Stromal cell of bone marrow (primary cell): ENCODE measurements around the gene STK24.

Experiments
- DNase-seq: peaks from one replicate; pipeline ENCODE4 v3.0.0-alpha.2; 2012; ENCODE audit warnings: low read depth

The STK24 gene

DNA sequence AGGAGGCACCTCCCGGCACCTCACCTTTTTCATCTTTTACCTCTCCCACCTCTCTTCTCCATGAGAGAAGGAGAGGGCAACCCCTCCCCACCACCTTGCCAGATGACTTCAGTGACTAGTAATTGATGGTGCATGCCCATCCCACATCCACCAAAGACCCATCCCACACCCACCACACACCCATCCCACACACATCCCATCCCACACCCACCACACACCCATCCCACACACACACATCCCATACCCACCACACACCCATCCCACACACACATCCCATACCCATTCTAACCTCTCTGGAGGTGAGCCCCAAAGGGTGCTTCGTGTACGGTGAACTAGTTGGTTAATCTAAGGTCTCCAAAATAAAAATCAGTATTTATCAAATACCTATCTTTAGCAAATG lies 44.7 kb downstream of the STK24 start:
- DNase-seq, result no peak

GRCh38 chr13:98530217-98530616 lies 46.7 kb downstream of the STK24 start:
- no peak for DNase-seq

- DNase-seq, result no peak
Measured at GRCh38 chr13:98529171-98529570, 47.7 kb downstream of the STK24 start.

DNA sequence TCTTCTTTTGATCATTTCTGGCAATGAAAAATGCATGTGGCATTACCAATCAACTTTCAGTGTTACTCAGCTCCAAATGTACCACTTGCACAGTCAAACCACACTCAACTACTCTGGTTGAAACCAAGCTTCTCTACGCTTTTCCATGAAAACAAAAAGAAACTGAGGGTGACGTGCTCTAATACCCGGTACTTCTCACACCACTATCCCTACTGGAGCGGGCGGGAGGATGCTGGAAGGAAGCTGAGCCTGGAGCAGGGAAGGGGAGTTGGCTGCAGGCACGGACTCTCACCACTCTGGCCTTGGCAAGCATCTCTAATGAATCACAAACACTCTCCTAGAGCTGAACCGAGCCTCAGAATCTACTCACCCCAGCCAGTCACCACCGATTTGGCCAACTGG lies 48.2 kb downstream of the STK24 start:
- DNase-seq, result peak; percentile 73

DNA sequence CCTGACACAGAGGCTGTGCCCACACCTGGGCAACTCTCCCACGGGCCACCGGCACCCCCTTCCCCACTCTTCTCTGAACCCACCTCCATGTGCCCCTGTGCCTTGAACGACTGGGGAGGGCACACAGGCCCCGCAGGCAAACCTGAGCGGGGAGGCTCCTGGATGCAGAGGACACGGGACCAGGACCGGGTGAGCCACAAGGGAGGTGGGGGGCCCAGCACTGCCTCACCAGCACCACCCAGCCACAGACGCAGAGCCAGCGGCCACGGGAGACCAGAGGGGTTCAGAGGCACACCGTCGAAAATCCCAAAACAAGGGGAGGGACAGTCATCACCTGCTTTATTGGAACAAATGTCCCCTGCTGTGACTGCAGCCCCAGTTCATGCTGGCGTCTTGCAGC lies 49.4 kb downstream of the STK24 start:
- no peak for DNase-seq

DNA sequence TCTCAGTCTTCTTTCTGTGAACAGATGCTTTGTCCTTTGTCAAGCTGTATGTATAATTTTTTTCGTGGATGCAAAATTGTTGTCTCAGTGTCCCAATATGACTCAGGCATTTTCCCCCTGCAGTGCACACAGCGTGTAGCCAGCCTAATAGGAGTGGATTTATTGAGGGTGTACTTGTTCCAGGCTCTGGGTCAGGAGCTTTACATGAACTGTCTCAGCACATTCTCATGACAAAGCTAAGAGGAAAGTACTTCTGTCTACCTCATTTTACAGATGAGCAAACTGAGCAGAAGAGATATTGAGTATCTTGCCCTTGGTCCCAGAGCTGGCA lies 50.8 kb downstream of the STK24 start:
- no peak for DNase-seq

- no peak for DNase-seq
Measured at GRCh38 chr13:98525456-98526181, 51.3 kb downstream of the STK24 start.

DNA sequence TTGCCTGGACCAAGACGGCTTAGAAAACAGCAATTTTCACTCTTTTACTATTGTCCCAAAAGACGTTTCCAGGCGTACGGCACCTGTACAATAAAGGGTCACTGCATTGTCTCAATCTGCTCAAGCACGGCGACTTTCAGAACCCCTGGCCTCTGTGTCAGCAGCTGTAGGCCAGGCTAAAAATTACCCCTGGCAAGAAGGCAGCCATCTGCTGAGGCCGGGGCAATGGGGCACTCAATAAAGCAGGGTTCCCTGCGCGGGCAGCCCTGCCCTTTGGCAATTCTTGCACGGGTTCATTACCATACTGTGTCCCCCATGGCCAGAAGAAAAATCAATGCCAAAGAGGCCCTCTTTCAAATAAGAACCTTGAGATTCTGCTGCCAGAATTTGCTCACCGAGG lies 52.1 kb downstream of the STK24 start:
- no peak for DNase-seq

- DNase-seq, result no peak
Measured at GRCh38 chr13:98524391-98524790, 52.5 kb downstream of the STK24 start.

- DNase-seq, result no peak
Measured at GRCh38 chr13:98523455-98524102, 53.3 kb downstream of the STK24 start.

DNA sequence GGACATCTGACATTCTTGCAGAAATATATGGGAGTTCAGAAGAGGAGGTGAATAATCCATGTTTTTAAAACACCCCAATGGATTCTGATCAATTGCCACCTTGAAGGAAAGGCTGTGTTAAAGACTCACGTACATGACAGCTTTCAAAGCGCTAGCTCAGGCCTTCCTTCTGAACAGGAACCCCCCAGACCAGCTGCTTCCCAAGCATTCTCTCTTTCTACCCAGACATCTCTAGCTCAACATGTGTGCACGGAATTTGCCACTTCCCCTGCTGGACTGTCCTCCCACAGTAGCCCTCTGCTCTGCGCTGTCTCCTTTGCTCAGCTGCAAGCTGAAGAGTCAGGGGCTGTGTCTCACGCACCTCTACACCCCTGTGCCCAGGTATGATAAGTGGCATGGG lies 54.5 kb downstream of the STK24 start:
- DNase-seq, result no peak

DNA sequence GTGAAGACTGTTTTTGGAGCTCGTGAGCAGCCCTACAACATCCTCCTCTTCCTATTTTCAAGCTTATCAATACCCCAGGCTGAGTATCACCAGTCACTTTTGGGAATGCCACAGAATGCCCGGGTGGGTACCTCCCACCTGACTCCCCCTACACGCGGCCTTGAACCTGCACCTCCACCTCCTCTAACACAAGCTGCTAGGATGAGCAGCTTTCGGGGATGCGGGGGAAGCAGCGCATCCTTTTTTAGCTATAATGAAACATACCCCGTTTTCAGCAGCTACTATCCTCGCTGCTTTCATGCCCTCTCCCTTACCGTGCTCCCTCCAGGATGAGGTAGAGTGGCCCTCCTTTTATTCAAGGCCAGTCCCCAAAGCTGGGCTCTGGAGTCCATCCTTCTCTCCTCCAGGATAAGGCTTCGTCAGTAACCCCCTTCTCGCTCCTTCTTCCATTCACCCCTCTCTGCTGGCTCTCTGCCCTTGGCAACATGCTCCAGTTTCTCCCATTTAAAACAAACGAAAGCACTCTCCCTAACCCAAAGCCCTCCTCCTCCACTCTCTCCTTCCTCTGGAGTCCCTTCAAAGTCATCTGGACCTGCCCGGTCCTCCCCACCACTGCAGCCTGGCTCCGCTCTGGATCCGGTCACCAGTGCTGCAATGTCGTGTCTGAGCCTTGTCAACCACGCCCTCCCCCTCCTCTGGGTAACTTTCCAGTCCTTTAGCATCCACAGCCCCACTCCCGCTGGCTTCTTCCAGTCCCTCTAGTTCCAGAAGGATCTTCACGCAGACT lies 55.3 kb downstream of the STK24 start:
- DNase-seq, result no peak

DNA sequence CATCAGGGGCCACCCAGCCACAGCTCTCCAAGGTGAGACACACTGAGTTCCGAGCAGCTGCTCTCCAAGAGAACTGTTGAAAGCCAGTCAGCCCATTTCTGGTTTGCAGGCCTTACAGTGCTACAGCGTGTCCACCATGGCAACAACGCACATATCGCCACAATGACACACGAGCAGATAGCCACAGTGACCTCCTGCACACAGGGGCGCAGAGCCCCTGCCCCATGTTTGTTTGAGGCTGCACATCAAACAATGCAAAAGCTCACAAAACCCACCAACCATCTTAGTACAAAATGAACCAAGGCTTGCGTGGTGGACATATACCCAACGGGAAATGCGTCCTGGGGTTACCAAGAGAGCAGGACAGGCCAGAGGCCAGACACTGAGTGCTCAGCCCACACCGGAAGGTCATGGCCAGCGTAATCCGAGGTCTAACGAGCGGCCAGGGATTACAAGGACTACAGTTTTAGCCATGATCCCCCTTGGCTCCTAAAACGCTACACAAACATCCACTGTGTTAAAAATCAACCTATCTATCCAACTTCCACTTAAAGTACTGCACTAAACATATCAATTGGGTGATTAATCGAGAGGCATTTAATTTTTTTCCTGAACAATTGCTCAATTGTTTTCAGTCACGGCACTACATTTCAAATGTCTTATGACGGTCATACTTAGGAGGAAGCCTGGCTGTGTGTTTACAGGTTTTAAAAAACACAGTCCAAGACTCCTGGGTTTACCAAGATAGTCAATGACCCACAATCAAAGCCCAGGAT lies 56.0 kb downstream of the STK24 start:
- no peak for DNase-seq

DNA sequence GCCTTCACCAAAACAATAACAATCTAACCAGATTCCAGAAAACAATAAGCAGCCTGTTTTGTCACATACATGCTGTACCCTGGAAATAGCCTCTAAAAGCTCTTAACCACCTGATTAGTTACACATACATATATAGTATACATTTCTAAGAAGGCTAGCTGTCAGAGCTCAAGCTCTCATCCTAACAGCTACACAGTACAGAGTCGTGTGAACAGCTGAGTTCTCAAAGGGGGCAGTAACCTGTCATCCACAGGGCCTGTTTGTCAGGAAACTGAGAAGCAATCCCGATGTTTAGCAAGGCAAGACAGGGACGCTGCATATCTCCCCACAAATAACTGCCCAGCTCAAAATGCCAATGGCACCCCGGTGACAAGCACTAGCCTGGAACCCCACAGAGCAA lies 56.9 kb downstream of the STK24 start:
- DNase-seq, result no peak

DNA sequence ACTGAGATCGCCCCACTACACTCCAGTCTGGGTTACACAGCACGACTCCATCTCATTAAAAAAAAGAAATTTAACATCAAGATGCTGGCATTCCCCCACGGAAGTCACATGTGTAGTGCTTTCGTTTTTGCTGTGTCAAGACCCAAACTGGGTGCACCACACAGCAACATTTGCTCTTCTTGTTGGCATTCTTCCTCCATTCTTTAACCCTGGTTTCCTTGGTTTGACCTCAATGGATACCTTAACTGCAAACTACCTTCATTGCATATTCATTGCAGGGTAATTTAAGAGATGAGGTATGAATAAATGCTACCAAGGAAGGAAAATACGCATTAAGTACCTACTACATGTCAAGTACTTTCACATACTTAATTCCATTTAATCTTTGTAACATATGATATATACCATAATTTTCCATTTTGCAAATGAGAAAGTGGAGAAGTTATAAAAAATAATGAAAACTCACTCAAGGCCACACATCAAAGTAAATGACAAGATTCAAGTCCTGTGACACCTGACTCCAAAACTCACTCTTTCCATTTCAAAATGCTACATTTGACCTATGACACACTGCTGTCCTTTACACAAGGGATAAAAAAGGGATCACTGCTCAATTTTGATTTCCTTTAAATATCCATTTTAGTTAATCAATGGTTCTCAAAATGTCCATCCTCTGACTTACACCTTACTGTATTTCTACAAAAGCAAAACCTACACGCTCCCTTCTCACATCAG lies 59.2 kb downstream of the STK24 start:
- DNase-seq, result no peak

GRCh38 chr13:98515818-98516465 lies 61.0 kb downstream of the STK24 start:
- DNase-seq, result no peak

GRCh38 chr13:98514288-98514687 lies 62.6 kb downstream of the STK24 start:
- no peak for DNase-seq

DNA sequence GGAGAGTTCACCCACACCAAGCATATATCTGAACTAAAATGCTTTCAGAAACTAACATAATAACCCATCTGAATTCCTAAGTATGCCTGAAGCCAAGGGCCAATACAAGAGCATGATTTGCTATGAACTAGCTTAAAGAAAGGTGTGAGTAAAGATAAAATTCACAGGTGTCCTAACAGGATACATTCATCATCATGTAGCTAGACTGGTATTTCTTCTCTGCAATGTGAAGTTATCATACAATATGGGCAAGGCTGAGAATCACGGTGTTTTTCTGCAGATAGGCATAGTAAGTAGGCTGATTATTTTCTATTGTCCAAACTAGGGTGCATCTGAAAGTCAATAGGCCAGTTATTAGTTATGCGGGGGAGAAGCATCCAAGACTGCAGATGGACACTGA lies 63.1 kb downstream of the STK24 start:
- DNase-seq, result no peak

- DNase-seq, result no peak
Measured at GRCh38 chr13:98512774-98513665, 63.9 kb downstream of the STK24 start.

DNA sequence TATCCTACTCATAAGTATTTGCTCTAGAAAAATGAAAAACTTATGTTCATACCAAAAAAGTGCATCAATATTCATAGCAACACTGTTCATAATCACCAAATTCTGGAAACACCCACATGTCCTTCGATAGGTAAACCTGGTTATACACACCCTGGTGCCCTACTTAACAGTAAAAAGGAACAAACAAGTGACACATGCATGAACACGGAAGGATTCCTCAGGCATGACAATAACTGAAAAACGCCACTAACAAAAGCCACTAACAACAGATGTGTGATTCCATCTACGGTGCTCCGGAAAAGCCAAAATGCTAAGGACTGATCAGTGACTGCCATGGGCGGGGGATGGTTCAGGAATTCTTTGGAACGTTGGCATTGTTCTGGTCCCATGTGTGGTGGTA lies 65.5 kb downstream of the STK24 start:
- DNase-seq, result no peak
